CD4-positive, alpha-beta T cell treated with Interleukin-15 for 4 hours (primary cell): ENCODE results near the gene PPIP5K2.
"Not testable (repeated sequence)": the region's sequence is repeated elsewhere in the genome, so short reads cannot be mapped to it uniquely, and the experiment has no call there.

Experiments used
- DNase-seq: peaks from one replicate; pipeline ENCODE4 v3.0.0-alpha.2; 2020; ENCODE audit warnings: low spot score

PPIP5K2 gene

DNA sequence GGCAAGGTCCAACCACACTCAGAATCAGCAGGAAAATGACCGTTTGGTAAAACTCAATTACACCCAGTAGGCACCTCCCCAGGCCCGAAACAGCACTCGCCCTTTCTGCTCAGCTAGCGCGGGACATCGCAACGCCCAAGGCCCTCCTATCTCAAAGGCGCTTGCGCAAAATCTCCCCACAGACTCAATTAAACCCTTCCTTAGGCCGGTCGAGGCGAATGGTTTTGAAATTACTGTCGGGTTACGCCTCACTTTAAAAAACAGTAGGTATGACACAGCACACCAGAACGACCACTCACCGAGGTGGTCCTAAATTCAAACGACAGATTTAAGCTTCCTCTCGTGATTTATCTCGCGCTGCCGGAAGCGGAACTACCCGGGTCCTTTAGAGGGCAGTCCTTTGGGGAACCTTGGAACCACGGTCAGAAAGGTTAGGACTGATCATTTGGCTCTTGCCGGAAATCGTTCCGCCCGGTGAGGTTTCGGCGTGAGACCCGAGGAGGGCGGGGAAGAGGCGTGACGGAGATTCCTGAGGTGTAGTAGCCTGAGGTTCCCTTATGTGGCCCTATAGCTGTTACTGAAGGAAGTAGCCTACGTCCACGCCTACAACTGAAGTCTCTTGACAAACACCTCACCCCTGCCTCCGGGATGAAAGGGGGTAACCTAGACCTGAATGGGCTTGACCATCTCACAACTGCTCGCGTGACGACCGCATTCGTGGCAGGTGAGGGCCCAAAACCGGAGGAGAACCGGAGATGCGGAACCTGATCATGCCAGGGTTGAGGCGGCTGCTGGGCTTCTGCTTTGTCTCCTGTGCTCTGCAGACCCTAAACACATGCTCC, at the start of gene PPIP5K2, which contains the start of gene GIN1:
Gene PPIP5K2 (plus strand): TSS at position 537 of the 842 bp plus-strand sequence. CDS start 9,289 bp downstream, outside the sequence.
Gene GIN1 (minus strand): TSS at position 374 of the 842 bp plus-strand sequence. CDS start 11,431 bp downstream, outside the sequence.
- DNase-seq: peak; percentile 98

DNA sequence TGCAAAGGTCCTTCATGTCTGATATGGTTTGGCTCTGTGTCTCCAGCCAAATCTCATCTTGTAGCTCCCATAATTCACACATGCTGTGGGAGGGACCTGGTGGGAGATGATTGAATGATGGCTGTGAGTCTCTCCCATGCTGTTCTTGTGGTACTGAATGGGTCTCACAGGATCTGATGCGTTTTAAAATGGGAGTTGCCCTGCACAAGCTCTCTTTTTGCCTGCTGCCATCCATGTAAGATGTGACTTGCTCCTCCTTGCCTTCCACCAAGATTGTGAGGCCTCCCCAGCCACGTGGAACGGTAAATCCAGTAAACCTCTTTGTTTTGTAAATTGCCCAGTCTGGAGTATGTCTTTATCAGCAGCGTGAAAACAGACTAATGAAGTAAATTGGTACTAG, 46.6 kb upstream of the PPIP5K2 start:
- DNase-seq: not testable (repeated sequence)

DNA sequence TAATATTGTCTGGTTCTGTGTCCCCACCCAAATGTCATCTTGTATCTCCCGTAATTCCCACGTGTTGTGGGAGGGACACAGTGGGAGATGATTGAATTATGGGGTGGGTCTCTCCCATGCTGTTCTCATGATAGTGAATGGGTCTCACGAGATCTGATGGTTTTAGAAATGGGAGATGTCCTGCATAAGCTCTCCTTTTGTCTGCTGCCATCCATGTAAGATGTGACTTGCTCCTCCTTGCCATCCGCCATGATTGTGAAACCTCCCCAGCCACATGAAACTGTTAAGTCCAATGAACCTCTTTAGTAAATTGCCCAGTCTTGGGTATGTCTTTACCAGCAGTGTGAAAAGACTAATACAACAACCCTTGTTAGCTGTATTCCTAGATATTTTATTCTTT, 44.7 kb upstream of the PPIP5K2 start:
- no peak for DNase-seq

DNA sequence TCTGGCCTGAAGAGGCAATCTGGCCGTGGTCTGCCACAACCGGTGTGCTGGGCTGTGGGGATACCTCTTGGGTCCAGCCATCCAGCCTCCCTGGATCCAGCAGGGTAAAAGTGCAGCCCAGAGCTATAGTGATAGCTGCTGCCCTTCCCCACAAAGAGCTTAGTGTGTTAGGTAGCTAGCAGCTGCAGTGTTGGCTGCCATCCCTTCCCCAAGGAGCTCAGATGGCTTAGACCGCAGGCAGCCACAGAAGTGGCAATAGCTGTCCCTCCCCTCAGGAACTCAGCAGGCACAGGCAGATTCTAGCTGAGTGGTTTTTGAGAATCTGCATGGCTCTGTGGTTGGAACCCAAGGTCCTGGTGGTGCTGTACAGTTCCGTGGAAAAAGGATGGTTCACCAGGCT, 40.3 kb upstream of the PPIP5K2 start:
- no peak for DNase-seq

DNA sequence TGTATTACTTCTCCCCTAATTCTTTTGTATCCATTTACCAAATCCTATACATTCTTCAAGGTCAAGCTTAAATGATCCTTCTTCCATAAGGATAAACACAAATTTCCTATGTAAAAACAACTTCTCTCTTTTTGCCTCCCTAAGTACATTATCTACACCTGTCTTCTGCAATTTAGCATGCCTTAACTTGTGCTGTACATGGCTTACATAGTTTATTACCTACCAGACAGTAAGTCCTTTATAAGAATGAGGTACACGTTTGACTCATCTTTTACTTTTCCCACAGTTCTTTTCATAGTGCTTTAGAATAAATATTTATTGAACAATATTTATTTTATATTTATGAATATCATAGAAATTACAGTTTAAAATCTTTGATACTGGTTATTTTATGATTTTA, 33.6 kb upstream of the PPIP5K2 start:
- no peak for DNase-seq

DNA sequence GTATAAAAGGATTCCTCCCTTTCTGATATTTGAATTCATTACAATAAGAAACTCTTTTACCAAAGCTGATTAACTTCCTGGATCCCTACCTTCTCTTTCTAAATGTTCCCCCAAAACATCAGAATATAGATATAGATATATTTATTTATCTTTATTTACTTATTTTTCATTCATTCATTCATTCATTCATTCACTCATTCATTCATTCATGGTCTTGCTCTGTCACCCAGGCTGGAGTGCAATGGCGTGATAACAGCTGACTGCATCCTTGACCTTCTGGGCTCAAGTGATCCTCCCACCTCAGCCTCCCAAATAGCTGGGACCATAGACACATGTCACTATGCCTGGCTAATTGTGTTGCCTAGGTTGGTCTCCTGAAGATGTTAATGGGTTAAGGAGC, 30.8 kb upstream of the PPIP5K2 start:
- DNase-seq: no peak

DNA sequence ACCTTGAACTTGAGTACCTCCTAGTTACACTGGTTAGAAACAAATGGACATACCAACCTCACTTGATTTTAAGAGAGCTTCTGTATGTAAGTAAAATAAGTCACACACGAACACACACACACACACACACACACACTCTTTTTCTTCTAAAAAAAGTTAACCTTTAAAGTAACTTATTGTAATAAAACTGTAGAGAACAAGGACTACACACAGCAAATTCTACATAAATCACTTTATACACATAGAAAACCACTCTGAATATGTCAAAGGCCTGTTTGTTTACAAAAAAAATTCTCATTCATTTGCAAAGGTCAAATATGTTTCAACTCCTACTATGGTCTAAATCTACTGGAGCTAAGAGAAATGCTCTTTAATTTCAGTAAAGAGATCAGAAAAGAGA, 29.3 kb upstream of the PPIP5K2 start:
- no peak for DNase-seq

DNA sequence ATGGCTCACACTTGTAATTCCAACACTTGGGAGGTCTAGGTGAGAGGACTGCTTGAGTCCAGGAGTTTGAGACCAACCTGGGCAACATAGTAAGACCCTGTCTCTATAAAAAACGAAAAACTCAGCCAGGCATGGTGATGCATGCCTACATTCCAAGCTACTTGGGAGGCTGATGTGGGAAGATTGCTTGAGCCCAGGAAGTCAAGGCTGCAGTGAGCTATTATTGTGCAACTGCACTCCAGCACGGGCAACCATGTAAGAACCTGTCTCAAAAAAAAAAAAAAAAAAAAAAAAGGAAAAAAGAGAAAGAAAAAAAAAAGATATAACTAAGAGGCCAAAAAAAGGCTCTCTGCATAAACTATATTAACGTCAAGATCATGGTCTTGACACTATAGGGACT, 27.4 kb upstream of the PPIP5K2 start:
- DNase-seq: no peak

DNA sequence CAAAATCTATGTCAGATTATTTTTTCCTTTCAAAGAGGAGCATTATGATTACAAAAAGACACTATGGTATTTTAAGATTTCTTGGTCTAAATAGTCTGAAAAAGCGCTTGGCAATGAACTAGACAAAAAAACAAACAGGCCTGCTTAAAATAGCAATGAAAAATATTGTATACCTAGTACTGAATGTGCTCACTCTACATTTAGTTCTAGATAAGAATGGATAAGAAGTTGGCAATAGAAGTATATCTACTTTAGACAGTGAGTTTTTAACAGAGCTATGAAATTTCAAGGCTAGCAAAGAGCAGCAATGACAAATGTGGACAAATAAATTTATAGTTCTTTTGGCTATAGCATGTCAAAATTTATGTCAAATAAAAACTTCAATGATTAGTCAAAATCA, 26.4 kb upstream of the PPIP5K2 start:
- DNase-seq: no peak

DNA sequence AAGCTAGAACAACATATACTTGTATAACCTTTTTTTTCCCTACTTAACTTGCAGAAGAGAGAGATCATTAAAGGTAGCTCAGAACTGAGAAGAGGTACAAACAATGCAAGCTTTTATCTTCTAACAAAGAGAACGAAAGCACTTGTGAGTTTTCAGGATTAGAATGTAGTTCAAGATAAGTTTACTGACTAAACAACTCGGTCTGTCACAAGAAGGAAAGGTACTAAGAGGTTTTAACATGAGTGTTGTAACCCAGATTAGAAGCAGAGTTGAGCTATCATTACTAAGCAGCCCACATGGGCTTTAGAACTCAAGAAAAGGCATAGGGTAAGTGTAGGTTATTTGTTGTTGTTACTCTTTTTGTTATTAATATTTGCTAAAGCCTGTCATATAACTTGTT, 25.4 kb upstream of the PPIP5K2 start:
- no peak for DNase-seq

DNA sequence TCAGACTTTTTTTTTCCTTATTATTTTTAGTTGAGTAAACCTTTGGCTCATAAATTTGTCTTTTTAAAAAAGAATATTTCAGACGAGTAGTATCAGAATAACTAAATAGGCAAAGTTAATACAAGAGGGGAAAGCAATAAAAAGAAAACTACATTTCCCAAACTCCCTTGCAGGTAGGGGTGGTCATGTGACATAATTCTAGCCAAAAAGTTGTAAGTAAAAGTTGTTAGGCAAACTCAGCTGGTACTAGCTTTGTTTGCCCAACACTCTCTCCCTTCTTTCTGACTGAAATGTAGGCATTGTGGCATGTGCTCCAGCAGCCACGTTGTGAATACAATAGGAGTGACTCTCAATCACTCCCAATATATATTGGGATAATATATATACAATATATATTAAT, 21.1 kb upstream of the PPIP5K2 start:
- no peak for DNase-seq

DNA sequence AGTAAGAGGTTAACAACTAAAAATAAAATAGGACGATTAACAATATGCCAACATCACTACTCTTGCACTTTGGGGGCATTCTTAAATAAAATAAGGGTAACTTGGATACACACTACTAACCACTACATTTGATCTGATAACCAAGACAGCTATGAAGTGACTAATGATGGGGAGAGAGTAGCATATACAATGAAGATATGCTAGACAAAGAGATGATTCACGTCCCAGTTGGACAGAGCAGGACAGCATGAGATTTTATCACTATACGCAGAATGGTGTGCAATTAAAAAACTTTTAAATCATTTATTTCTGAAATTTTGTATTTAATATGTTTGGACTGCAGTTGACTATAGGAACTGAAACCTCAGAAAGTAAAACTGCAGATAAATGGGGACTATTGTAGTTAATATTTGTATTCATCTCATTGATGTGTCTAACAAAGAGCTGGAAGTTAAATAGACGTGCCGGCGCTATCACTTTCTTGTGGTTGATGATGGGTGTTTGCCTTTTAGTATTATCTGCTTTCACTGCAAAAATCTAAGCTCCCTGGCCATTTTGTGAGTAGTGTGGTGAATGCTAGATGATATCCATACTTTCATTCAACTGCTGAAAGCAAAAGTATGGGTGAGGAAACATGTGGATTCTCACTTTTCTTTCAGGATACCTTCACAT, 18.9 kb upstream of the PPIP5K2 start:
- no peak for DNase-seq

DNA sequence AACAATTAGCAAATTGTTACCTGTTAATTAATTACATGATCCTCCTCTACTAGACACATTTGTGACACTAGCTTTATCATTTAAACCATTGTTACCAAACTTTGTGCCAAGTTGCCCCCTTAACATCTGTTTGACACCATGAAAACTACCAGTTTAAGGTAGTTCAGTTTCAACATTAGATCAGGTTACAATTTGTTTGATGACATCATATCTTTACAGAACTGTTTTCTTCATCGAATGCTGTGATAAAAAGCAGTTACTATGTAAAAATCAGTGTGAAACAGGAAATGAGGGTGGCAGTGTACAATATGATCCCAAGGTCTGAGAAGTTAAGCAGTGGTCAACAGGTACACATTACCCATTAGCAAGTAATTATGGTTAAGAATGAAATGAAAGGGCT, 17.9 kb upstream of the PPIP5K2 start:
- no peak for DNase-seq

DNA sequence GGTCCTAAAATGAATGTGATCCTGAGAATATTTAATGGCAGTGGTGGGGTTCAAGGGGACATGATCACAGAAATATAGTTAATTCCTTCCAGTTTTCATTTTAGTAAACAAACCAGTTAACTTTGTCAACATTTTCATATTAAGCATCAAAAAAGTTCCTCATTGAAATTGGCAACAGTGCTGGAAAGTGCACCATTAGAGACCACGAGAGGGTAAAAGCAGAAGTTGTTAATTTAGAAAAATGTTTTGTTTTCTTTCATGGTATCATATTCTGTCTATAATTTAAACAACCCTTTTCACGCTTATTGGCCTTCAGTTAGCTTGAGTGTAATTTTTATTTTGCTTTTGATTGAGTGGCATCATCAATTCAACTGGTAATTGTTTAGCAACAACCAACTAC, 12.0 kb upstream of the PPIP5K2 start:
- DNase-seq: no peak

DNA sequence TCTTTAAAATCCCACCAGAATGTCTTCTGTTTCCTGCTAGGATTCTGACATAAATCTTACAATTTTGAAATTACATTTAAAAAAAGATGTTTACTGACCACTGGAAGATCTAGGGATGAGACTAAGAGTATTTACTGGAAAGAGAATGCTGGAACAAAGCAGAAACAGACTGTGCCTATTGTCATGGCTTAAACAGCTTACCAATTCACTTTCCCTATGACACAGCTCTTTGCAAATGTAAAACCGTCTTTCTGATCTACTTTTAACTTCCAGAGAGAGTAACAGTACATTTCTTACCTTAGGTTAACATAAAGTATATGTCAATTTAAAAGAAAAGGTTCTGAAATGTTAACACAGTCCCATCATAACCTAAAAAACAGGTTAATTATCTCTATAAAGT, 10.8 kb upstream of the PPIP5K2 start:
- no peak for DNase-seq

DNA sequence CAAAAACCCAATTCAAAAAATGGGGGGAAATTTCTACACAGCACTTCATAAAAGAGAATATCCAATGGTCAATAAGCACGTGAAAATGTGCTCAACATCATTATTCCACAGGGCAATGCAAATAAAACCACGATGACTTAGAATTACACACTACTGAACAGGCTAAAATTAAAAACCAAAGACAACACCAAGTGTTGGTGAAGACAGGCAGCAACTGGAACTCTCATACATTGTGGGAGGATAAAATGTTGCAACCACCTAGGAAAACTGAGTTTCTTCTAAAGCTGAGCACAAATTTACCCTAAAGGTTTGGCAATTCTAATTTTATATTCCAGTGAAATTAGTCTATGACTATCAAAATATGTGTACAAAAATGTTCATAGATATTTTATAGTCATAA, 9.7 kb upstream of the PPIP5K2 start:
- no peak for DNase-seq

DNA sequence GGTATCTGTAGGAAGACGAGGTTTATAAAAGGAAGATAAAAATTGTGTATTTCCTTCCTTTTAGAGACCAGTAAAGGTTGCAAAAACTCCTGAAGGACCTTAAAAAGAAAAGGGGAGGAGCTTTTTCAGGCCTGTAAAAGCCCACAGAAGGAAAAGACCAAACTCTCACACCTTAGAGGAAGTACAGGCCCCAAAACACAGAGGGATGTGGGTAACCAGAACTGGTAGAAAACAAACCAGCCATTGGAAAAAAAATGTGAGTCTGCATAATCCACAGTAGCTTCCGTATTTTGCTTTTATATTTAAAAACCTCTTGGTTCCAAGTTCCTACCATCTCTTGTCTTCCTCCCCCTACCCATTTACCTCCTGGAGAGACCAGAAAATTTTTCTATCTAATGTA, 8.6 kb upstream of the PPIP5K2 start:
- peak; percentile 46 for DNase-seq

DNA sequence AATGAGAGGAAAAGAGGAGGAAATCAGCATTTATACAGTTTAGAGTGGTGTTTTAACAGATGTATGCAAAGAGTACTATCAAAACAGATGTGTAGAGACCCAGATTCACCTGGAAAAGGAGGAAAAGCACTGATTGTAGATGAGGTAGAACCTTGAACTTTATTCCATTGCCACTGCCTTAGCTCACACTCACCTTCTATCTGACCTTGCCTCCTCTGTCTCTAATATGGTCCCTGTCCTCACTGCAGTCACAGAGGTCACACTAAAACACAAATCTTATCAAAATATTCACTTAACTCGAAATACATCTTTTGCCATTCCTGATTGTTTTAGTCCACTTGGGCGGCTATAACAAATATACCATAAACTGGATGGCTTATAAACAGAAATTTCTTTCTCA, 7.2 kb upstream of the PPIP5K2 start:
- no peak for DNase-seq

DNA sequence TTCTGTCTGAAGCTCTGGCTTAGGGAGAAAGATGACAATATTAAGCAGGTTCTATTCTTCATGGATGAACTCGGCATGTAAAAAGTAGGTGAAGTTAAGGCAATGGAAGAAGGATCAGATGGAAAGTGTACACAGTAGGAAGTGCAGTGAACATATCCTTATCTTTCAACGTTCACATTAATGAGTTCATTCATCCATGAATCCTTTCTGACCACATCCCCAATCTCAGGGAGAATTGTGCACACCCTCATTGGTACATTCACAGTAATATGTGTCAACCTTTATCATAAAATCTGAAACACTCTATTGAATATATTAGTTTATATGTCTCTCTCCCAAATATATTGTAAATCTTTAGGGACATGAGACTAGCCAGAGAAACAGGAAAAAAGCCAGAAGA, 5.7 kb upstream of the PPIP5K2 start:
- DNase-seq: no peak

DNA sequence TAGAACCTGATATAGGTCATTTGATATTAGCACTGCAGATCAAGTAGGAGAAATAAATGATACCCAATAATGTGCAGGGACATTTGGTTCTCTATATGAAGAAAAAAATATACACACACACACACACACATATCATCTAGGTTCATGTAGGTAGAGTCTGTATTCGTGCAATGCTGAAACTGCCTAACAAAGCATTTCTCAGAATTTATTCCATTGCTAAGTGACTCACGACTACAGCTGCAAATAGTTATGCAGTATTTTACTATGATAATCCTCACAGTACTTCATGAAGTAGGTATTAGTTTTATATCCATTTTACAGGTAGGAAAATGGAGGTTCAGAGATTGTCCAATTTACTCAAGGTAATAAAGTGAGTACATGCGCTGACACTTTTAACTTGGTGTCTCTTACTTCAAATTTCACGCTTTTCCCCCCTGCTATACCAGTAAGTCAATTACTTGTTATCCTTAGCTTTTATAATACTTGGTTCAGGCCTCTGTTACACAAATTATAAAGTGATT, 2.6 kb upstream of the PPIP5K2 start:
- peak; percentile 14 for DNase-seq

DNA sequence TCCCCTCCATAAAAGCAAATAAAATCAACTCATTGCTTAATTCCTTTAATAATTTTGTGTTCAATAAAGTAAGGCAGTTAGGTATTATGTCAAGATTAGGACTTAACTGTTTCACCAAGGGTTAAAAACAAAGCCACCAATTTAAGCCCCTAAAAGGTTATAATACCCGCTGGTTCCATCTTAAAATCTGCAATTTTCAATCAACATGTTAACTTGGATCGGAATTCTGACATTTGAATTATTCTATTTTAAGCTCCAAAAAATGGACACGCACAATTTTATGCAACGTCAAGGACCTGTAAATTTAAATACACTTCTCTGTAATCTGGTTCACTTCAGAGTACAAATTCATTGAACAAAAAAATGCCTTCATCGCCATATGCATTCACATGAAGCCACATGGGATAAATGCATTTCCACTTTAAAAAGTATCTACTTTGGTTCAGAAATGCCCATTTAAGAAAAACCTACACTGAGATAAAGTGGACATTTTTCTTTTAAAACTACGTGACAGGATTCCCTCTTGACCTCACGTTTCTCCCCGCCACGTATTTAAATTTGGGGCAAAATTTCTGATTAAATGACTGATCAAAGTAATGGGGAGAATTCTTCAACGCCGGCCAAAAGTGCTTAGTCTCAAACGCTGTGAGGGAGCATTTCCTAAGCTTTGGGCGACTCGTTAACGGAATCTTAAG, 884 bp upstream of the PPIP5K2 start:
- peak; percentile 26 for DNase-seq

DNA sequence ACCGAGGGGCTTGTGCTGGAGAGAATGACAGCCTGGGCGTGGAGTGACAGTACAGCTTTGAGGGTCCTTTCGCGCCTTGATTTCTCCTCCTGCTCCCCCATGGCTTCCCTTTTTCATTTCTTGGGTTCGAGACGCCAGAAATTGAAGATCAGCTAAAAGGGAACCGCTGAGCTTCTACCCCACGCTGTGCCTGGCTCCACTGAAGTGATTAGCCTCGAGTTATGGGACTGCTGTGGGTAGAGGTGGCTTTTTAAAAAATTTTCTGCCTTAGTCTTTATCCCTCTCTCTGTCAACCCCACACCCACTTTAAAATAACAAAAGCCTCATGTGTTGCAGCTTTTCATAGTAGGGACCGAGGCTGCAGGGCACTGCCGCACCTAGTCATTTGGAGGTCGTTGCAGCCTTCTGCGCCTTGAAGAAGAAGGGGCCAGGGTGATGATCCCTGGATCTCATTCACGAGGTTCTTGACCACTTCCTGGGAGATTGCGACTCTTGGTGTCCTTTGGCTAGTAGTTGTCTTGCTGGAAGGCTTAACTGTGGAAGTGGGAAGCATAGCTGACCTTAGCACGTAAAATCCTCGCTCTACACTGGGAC, 603 bp downstream of the PPIP5K2 start:
- DNase-seq: peak; percentile 7
